ENCODE data around the gene ILK.

Gene ILK

DNA sequence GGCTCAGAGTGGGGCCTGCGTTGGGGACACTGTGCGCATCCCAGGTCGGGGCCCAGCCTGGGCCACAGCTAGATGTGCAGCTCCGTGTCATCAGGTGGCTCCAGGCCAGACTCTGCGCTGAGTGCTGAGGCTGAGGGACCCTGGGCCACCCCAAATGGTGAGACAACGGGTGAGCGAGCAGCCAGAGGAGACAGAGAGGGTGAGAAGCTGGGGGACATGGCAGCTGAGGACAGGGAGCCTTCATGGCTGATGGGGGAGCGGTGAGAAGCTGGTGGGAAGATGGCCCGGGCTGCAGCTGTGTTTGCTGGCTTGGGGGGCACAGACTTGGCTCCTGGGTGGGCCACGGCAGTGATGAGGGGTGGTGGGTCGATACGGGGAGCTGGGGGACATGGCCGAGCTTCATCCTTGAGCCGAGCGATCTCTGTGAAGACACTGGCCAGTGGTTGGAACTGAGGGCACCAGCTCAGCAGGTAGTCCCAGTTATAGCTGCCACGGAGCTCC is 18.2 kb downstream of the ILK start:
- DNase-seq (ENCODE audit: low spot score) = no peak

- no peak for DNase-seq (ENCODE audit: low spot score)
Measured at GRCh38 chr11:6622261-6623171, 18.9 kb downstream of the ILK start.

DNA sequence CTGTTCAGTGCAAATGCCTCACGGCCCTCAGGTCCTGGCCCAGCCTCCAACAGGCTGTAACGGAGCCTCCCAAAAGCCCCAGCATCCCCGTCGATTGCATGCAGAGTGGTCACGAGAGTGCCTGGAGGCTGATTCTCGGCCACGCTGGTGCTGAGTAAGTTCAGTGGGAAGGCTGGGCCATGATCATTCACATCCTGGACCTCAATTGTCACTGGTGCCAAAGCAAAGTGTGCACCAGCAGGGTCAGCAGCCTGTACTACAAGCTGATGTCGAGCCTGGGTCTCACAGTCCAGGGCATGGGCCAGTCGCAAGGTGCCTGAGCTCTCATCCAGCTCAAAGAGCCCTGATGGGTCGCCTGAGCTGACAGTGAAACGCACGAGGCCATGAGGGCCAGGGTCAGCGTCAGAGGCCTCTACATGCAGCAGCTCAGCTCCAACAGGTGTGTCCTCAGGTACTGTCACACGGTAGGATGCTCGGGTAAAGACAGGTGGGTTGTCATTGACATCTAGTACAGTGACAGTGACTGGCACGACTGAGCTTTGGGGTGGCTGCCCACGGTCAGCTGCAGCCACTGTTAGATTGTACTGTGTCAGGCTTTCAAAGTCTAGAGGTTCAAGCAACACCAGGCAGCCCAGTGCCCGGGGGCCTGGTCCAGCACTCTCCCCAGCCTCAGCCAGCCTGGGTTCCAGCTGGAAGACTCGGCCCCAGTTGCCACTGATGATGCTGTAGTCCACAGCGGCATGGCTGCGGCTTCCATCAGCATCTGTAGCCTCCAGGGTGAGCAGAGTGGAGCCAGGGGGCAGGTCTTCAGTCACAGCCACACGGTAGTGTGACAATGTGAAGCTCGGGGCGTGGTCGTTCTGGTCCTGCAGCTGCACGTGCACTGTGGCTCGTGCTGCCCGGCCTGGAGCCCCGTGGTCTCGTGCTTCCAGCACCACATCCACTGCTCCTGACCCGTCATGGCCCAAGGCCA is 20.1 kb downstream of the ILK start:
- no peak for DNase-seq (ENCODE audit: low spot score)

GRCh38 chr11:6625156-6625831 is 21.7 kb downstream of the ILK start:
- no peak for DNase-seq (ENCODE audit: low spot score)

- no peak for DNase-seq (ENCODE audit: low spot score)
Measured at GRCh38 chr11:6625832-6626420, 22.4 kb downstream of the ILK start.

DNA sequence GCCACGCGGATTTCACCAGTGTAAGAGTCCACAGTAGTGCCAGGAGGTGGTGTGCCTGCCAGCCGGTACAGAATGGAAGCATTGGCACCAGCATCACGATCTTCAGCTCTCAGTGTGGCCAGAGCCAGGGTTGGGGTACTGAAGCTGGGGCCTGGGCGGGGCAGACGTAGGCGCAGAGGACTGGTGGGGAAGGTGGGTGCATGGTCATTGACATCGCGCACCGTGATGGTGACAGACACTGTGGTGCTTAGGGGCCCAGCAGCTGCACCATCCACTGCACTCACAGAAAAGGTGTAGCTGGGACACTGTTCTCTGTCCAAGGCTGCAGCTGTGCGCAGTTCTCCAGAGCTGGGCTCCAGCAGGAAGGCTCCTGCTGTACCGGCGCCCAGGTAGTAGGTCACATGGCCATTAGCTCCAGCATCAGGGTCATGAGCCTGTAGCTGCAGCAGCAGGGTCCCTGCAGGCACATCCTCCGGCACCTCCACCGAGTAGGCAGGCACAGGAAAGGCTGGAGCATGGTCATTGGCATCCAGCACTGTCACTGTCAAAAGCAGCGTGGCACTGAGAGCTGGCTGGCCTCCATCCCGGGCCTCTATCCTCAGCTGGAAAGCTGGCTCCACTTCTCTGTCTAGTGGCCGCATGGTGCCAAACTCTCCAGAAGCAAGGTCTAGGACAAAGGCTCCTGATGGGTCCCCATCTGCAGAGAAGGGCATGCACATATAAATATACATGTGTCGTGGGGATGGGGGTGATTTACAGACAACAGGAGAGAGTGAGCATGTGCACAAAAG is 23.6 kb downstream of the ILK start:
- DNase-seq (ENCODE audit: low spot score) = peak; percentile 54

- no peak for DNase-seq (ENCODE audit: low spot score)
Measured at GRCh38 chr11:6627762-6628241, 24.2 kb downstream of the ILK start.

- no peak for DNase-seq (ENCODE audit: low spot score)
Measured at GRCh38 chr11:6628526-6628925, 25.0 kb downstream of the ILK start.

- no peak for DNase-seq (ENCODE audit: low spot score)
Measured at GRCh38 chr11:6629573-6629891, 26.0 kb downstream of the ILK start.

GRCh38 chr11:6629892-6630631 is 26.5 kb downstream of the ILK start:
- DNase-seq (ENCODE audit: low spot score) = no peak

- DNase-seq (ENCODE audit: low spot score) = no peak
Measured at GRCh38 chr11:6630632-6631291, 27.2 kb downstream of the ILK start.

- no peak for DNase-seq (ENCODE audit: low spot score)
Measured at GRCh38 chr11:6631361-6631890, 27.9 kb downstream of the ILK start.

DNA sequence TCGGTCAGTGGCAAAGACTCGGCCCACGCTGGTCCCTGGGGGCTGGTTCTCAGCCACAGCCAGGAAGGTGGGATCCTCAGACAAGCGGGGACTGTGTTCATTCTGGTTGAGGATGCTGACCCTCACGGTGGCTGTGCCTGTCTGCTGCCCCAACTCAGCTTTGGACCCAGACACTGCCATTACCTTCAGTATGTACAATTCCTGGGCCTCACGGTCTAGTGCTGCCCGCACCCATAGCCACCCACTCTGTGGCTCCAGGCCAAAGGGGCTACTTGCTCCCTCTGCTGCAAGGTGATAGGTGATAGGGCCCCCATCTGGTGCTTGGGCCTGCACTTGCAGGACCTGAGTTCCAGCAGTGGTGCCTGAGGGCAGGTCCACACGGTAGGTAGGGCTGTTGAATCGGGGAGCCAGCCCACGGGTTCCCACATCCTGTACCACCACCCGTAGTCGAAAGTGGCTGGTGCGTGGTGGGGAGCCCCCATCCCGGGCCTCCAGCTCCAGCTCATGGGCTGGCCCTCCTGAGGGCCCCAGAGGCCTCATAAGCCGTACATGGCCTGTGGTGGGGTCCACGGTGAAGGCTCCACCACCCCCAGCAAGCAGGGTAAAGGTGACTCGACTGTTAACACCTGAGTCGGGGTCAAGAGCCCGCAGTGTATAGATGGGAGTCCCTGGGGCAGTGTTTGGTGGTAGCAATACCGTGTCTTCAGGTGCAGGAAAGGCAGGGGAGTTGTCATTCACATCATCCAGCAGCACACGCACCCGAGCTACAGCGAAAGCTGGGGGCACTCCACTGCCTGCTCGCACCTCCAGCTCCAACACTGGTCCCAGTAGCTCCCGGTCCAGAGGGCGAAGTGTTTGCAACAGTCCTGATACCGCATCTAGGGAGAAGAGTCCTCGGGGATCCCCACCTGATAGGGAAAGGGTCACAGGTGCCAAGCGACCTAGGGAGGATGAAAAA is 28.8 kb downstream of the ILK start:
- no peak for DNase-seq (ENCODE audit: low spot score)

- no peak for DNase-seq (ENCODE audit: low spot score)
Measured at GRCh38 chr11:6633422-6634408, 30.1 kb downstream of the ILK start.

DNA sequence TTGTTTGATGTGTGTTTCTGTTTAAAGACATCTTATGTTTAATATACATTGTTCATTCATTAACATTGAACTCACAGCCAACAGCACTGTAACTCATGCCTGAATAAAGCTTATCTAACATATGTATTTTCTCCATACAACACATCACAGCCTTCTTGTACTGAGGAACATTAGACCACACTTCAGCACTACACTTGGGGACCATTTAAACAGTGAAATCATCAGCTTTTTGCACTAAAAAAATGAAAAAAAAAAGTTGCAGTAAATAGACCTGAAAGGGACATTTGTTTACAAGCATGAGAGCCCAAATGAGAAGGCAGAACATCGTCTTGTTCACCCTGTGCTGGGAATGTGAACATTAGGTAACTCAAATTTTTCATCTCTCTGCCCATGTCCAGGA is 31.0 kb downstream of the ILK start:
- no peak for DNase-seq (ENCODE audit: low spot score)

GRCh38 chr11:6635082-6635932 is 31.7 kb downstream of the ILK start:
- peak; percentile 18 for DNase-seq (ENCODE audit: low spot score)
